HG02943 (cell line): ENCODE results near the gene EFCAB10.
A peak's percentile ranks its signal among the peaks of the same experiment; 100 is the strongest.

Experiments used
- ATAC-seq: cut with Tn5 transposase; IDR thresholded peaks from one replicate; pipeline ENCODE4 v1.9.1; 2021; ENCODE audit warnings: mild to moderate bottlenecking, low read depth, moderate library complexity; ENCODE audit not compliant: unreplicated experiment

The EFCAB10 gene, protein sequence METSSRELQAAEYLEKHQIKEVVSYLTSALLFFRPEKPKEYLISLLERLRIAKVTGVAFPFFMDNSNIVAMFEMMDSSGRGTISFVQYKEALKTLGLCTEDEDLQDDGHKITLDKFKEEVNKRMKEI

GRCh38 chr7:105581066-105581811 lies at the start of gene EFCAB10:
Gene EFCAB10 (minus strand): TSS chr7:105581493. CDS start chr7:105581463, 30 bp downstream.
- peak; percentile 72 for ATAC-seq

- ATAC-seq, result no peak
Measured at GRCh38 chr7:105625986-105626385, 44.7 kb upstream of the EFCAB10 start.

- no peak for ATAC-seq
Measured at GRCh38 chr7:105623906-105624305, 42.6 kb upstream of the EFCAB10 start.

GRCh38 chr7:105623378-105623777 lies 42.1 kb upstream of the EFCAB10 start:
- ATAC-seq, result no peak

DNA sequence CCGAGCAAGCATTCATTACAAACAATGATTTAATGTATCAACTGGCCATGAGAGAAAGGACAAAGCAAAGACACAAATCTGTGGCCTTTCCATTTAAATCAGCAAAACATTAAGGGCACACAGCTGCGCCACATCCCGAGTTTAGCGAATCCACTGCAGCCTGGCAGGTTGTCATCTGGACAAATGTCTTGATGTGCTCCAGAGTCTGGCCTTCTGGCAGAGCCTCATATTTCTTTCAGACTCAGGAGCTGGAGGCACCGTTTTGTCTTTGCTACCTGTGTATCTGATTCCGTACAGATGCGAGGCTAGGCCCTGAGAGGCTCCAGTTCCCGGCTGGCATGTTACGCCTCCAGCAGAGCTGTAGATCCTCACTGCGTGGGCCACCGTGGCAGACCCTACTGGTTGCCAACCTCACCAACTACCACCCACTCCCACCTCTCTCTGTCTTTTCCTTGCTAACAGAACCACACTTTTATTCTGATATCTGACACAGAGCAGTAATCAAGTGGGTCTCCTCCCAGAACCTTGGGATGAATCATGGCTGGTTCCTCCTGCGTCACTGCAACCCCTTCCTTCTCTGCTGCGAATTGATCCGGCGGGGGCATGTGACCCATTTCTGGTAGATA lies 40.9 kb upstream of the EFCAB10 start:
- ATAC-seq, result no peak

GRCh38 chr7:105621617-105622016 lies 40.3 kb upstream of the EFCAB10 start:
- no peak for ATAC-seq

GRCh38 chr7:105621176-105621575 lies 39.9 kb upstream of the EFCAB10 start:
- no peak for ATAC-seq

- no peak for ATAC-seq
Measured at GRCh38 chr7:105619590-105619989, 38.3 kb upstream of the EFCAB10 start.

- ATAC-seq, result no peak
Measured at GRCh38 chr7:105618016-105618296, 36.7 kb upstream of the EFCAB10 start.

- no peak for ATAC-seq
Measured at GRCh38 chr7:105617280-105618015, 36.2 kb upstream of the EFCAB10 start.

DNA sequence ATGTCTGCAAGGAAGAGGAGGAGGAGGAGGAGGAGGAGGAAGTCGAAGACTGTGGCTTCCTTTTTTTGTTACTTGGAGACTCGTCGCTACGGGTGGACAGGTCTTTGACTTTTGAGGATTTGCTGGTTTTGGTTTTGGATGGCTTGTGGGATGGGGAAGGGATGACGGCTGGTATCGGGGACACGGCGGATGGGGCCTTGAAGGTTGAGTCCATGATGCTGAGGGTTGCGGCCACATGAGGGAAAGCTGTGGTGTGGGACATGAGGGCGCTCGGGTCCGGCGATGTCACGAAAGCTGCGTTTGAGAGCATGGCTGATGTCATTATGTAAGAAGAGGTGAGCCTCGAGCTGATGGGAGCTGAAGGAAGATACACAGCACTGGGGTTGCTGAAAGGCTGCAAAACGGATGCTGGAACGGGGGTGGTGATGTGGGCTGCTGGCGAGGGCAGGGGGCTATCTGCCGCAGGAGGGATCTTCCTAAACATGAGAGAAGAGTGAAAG lies 33.1 kb upstream of the EFCAB10 start:
- ATAC-seq, result no peak

DNA sequence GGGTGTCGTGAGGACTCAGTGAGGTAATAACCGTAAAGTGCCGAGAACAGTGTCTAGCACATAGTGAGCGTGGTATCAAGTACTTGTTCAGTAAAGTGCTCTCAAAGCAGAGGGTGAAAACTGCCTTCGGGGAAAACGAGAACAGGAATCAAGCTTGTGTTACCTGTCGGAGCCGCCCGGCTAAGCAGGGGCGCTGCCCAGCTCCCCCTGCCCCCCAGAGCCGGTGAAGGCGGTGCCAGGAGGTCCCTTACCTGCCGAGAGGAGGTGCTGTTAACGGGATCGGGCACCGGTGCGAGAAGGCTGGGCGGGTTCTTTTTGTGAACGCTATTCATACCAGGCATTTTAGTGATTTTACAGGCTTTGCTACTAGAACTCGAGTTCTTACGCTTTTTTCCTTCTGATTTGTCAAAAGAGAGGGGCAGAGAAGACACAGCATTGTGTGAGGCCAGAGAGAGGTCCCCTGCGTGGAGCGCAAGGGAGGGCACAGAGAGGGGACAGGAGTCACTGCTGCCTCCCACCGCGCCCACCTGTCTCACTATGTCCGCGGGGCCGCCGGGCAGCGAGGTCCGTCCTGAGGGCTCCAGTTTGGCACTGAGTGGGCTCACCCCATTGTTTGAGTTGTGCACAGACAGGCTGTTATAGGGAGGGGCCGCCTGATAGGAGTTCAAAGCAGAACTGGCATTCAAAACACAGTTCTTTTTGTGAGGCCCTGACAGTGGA lies 32.5 kb upstream of the EFCAB10 start:
- no peak for ATAC-seq

DNA sequence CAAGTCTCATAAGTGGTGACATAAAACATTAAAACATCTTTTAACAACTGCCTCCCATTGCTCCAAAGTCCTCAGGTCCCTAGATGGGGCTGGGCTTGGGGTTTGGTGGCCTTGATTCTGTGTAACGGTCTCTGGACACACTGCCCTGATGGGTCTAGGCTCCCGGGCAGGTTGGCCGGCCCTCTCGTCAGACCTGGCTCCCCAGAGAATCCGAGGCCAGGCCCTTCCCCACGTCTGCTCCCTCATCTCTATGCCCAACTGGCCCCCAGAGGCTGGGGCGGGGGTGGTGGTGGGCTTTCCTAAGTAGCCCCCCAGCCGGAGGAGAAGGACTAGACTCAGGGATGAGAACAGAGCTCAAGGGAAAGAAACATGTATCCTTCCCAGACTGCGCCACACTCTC lies 31.5 kb upstream of the EFCAB10 start:
- ATAC-seq, result no peak

- no peak for ATAC-seq
Measured at GRCh38 chr7:105611856-105612775, 30.8 kb upstream of the EFCAB10 start.

- no peak for ATAC-seq
Measured at GRCh38 chr7:105610165-105610930, 29.1 kb upstream of the EFCAB10 start.

- ATAC-seq, result no peak
Measured at GRCh38 chr7:105602325-105603305, 21.3 kb upstream of the EFCAB10 start.

- no peak for ATAC-seq
Measured at GRCh38 chr7:105600720-105601550, 19.6 kb upstream of the EFCAB10 start.
